GM10266 (cell line): ENCODE data around the gene ATAD3C.
"Not testable (repeated sequence)": the region's sequence is repeated elsewhere in the genome, so short reads cannot be mapped to it uniquely, and the experiment has no call there.

Experiments used
- DNase-seq: peaks from one replicate; pipeline ENCODE4 v3.0.0; 2012; ENCODE audit errors: extremely low spot score
- CTCF ChIP-seq: IDR thresholded peaks from 2 replicates; pipeline ENCODE4 v1.5.1; 2012; ENCODE audit warnings: mild to moderate bottlenecking, low read depth; ENCODE audit not compliant: control insufficient read depth, insufficient read depth; ENCODE audit errors: missing control alignments

ATAD3C gene

GRCh38 chr1:1462318-1462966 is 13.0 kb downstream of the ATAD3C start:
- no peak for DNase-seq
- TF ChIP-seq CTCF, result no peak

- no peak for DNase-seq
- no peak for TF ChIP-seq CTCF
These were observed 13.8 kb downstream of the ATAD3C start for GRCh38 chr1:1463312-1463711.

- DNase-seq, result not testable (repeated sequence)
These were observed 18.9 kb downstream of the ATAD3C start for GRCh38 chr1:1468196-1468985.

- no peak for DNase-seq
These were observed 21.3 kb downstream of the ATAD3C start for GRCh38 chr1:1470626-1471388.

GRCh38 chr1:1471389-1472052 is 22.0 kb downstream of the ATAD3C start, which contains the start of gene ATAD3B:
ATAD3B (plus strand) TSS chr1:1471765; CDS start chr1:1471885, 120 bp downstream.
- TF ChIP-seq CTCF, result no peak
- DNase-seq, result peak; percentile 98

More at GRCh38 chr1:1470626-1471388, 21.3 kb downstream of the ATAD3C start:
- no peak for TF ChIP-seq CTCF

- not testable (repeated sequence) for DNase-seq
These were observed 22.8 kb downstream of the ATAD3C start for GRCh38 chr1:1472053-1472876.

GRCh38 chr1:1476011-1476410 is 26.5 kb downstream of the ATAD3C start:
- not testable (repeated sequence) for DNase-seq

GRCh38 chr1:1477206-1477605 is 27.7 kb downstream of the ATAD3C start:
- no peak for TF ChIP-seq CTCF

More at GRCh38 chr1:1477206-1477605, 27.7 kb downstream of the ATAD3C start:
- no peak for DNase-seq
